Transverse colon (tissue), 4 donors: ENCODE measurements around the gene SMDT1. TPM values are rescaled to one million over a fixed set of nuclear protein-coding genes. Genes with fewer than 3 reads are reported as not detected.
"Not testable (repeated sequence)": the region's sequence is repeated elsewhere in the genome, so short reads cannot be mapped to it uniquely, and the experiment has no call there.

Experiments
- DNase-seq: peaks from one replicate; pipeline ENCODE4 v3.0.0-alpha.2; 2019
- H3K27ac ChIP-seq, 4 donors: fragments of 200-600 bp; sonication (generic); 2 replicates each; pipeline ENCODE4 v1.5.1; 2016 to 2018; ENCODE audit warnings: inconsistent platforms in 4 of 4
- H3K27me3 ChIP-seq: fragments of 200-600 bp; sonication (generic); 2 replicates; pipeline ENCODE4 v1.5.1; 2017; ENCODE audit warnings: inconsistent platforms
- H3K36me3 ChIP-seq, 4 donors: fragments of 200-600 bp; sonication (generic); 2 replicates each; pipeline ENCODE4 v1.5.1; 2017 to 2019; ENCODE audit warnings: inconsistent platforms in 4 of 4
- H3K4me1 ChIP-seq, 4 donors: fragments of 200-600 bp; sonication (generic); 2 replicates each; pipeline ENCODE4 v1.5.1; 2017 to 2020; ENCODE audit warnings: inconsistent platforms in 4 of 4
- H3K4me3 ChIP-seq, 4 donors: fragments of 200-600 bp; sonication (generic); 1 replicate in 1 of 4; 2 replicates in 3 of 4; pipeline versions ENCODE4 v1.5.1 to v1.6.1; 2017 to 2019; ENCODE audit warnings: inconsistent platforms in 4 of 4
- H3K9me3 ChIP-seq, 2 donors: fragments of 200-600 bp; sonication (generic); 2 replicates each; pipeline ENCODE4 v1.5.1; 2017 to 2019; ENCODE audit warnings: inconsistent platforms in 2 of 2
- CTCF ChIP-seq, 5 experiments: fragments of 200-600 bp in 3 of 5; fragments of 450-650 bp in 2 of 5; sonication (generic) in 3 of 5; IDR thresholded peaks; 1 replicate in 2 of 5; 2 replicates in 3 of 5; pipeline ENCODE4 v1.5.1; 2016 to 2017; ENCODE audit warnings: antibody characterized with exemption in 5 of 5, inconsistent platforms in 3 of 5, mild to moderate bottlenecking in 2 of 5, moderate library complexity in 1 of 5
- EP300 ChIP-seq: sonication (generic); formaldehyde crosslinking; IDR thresholded peaks from one replicate; pipeline ENCODE4 v1.6.1; 2017; ENCODE audit warnings: antibody characterized with exemption, low read depth
- POLR2A ChIP-seq: fragments of 450-650 bp; IDR thresholded peaks from one replicate; pipeline ENCODE4 v1.6.1; 2016; ENCODE audit warnings: antibody characterized with exemption, mild to moderate bottlenecking, moderate library complexity
- POLR2AphosphoS5 ChIP-seq, 3 donors: sonication (generic); formaldehyde crosslinking; IDR thresholded peaks; one replicate each; pipeline ENCODE4 v1.6.1; 2016; ENCODE audit warnings: antibody characterized with exemption in 3 of 3
- WGBS, 2 donors: methylation state at CpG; one replicate each; pipeline ENCODE4 v1.1.5; 2018; ENCODE audit warnings: low coverage in 1 of 2; 5-methylcytosine and 5-hydroxymethylcytosine counted together
- in situ Hi-C, 4 donors: fragments of 200-750 bp; cut with MboI; loops; one replicate each; pipeline versions ENCODE4 v1.15.0 to v1.15.1; 2017; ENCODE audit warnings: low sequenced_read_pairs in 3 of 4, low pct_ligation_motif_present in 1 of 4, low pct_unique_long_range_greater_than_20kb in 1 of 4
- intact Hi-C: fragments of 100-400 bp; cut with DNase I; formaldehyde crosslinking; loops from one replicate; pipeline ENCODE4 v1.15.1; 2023; ENCODE audit warnings: low total_unique reads
- total RNA-seq, 4 donors: library from RNA; depleted of rRNA; stranded (reverse); fragments of >200 nt; gene quantifications; one replicate each; pipeline ENCODE4 v1.1.0, GENCODE V29; 2016

Gene SMDT1
- total RNA-seq, 4 donors from 2014 or later = 4.8 to 44.9 (median 18.8) TPM

- in situ Hi-C loops = no loop called here
- no peak overlapping the region for H3K4me3 ChIP-seq
- no peaks in the 10 kb centered on the region for H3K9me3 ChIP-seq
- no peak for DNase-seq
- intact Hi-C loops = no loop called here
- H3K27ac ChIP-seq = no peak overlapping the region
- H3K4me1 ChIP-seq = peaks cover 10 to 30% (median 16%) of the 10 kb centered on the region in 4 donors
- no peaks in the 10 kb centered on the region for H3K27me3 ChIP-seq
- TF ChIP-seq POLR2AphosphoS5 (IDR thresholded peaks at IDR 0.05) = no peak
- no peak for TF ChIP-seq POLR2A
- no peak for TF ChIP-seq EP300
- no peak for TF ChIP-seq CTCF (IDR thresholded peaks at IDR 0.05)
- H3K36me3 ChIP-seq = peaks cover 0 to 16% (median 0%) of the 10 kb centered on the region in 4 donors
- 91% methylated on average over 4 of the region's 4 CpGs; no CpG with 5 or more reads in 1 of the 2 donors for WGBS, 2 donors
Measured at GRCh38 chr22:42068291-42068690, 11.2 kb upstream of the SMDT1 start.

DNA sequence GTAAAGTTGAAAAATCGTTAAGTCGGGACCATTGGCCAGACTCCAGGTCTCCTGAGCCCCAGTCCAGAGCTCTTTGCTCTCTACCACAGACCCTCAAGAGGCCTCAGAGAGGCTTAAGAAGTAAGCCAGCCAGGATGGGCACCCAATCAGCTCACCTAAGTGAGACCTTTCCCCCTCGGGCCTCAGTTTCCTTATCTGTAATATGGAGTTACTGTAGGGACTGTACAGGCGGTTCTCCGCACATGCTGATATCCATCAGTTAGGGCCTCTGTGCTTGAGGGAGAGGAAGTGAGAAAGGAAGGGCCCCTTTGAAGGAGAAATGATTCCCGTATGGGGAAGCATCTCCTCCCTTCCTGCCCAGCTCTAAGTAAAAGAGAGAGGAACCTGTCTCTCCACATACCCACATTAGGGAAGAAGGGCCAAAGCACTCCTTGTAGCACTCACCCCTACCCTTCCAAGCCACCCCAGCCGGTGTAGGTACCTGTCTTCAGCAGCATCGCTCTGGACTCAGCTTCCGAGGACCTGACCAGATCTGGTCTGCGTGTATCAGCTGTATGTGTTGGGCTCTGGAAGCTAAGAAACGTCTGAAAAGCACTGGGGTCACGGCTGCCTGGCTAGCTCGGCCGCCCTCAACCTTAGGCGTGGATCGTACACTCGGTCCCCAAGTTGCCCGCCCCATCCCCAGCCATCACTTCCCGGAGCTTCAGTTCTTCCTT, 9.5 kb upstream of the SMDT1 start:
- intact Hi-C loops = no loop called here
- H3K4me1 ChIP-seq = peaks cover 17 to 34% (median 28%) of the 10 kb centered on the region in 4 donors
- in situ Hi-C loops = no loop called here
- no peaks in the 10 kb centered on the region for H3K27me3 ChIP-seq
- H3K36me3 ChIP-seq = peaks cover 0 to 16% (median 0%) of the 10 kb centered on the region in 4 donors
- H3K9me3 ChIP-seq = no peaks in the 10 kb centered on the region
- DNase-seq = no peak
- TF ChIP-seq EP300 = no peak
- TF ChIP-seq POLR2AphosphoS5 (IDR thresholded peaks at IDR 0.05) = no peak
- no peak for TF ChIP-seq CTCF (IDR thresholded peaks at IDR 0.05)
- no peak for TF ChIP-seq POLR2A
- 15% methylated on average over 19 of the region's 19 CpGs; no CpG with 5 or more reads in 1 of the 2 donors for WGBS, 2 donors
- H3K27ac ChIP-seq = peak overlapping the region; percentile 86 to 96 (median 93)
- H3K4me3 ChIP-seq = peak overlapping the region; percentile 36 to 78 (median 56)

- intact Hi-C loops (loop anchor here (1.0 kb wide), 1 partner anchor 20 kb away; the partner anchor contains the start of gene NDUFA6), in situ Hi-C loops (no loop called here)
Measured at GRCh38 chr22:42070517-42071422, 8.7 kb upstream of the SMDT1 start, which contains the start of gene NAGA. Gene NAGA, minus strand, starts transcription at chr22:42070812. Its CDS starts 515 bp downstream, at chr22:42070297.

DNA sequence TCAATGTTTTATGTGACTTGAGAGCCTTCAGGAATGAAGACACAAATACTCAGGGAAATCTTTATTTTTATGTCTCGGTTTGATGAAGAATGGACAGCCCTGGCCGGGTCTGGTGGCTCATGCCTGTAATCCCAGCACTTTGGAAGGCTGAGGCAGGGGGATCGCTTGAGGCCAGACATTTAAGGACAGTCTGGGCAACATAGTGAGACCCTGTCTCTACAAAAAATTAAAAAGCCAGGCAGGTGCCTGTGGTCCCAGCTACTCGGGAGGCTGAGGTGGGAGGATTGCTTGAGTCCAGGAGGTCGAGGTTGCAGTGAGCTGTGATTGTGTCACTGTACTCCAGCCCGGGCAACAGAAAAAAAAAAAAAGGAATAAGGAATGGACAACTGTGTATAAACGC, 8.0 kb upstream of the SMDT1 start:
- in situ Hi-C loops, H3K36me3 ChIP-seq, DNase-seq, H3K9me3 ChIP-seq, H3K27me3 ChIP-seq: not testable (repeated sequence)
- Histone ChIP-seq H3K4me3 (peak overlapping the region in 2 of 4 donors; percentile 61 to 78), H3K27ac (peak overlapping the region; percentile 86 to 96 (median 93)), H3K4me1 (peaks cover 21 to 40% (median 31%) of the 10 kb centered on the region in 4 donors)
- 62 to 64% methylated on average over 3 to 7 of the region's 7 CpGs for WGBS, 2 donors
- intact Hi-C loops = loop anchor here (1.0 kb wide), 1 partner anchor 19 kb away; the partner anchor contains the start of gene NDUFA6

More at GRCh38 chr22:42070517-42071422, 8.7 kb upstream of the SMDT1 start, which contains the start of gene NAGA:
- peak; percentile 97 for DNase-seq
- Histone ChIP-seq H3K9me3 (no peaks in the 10 kb centered on the region), H3K27me3 (no peaks in the 10 kb centered on the region), H3K4me1 (peaks cover 21 to 40% (median 31%) of the 10 kb centered on the region in 4 donors), H3K27ac (peak within 1 kb of the TSS; percentile 86 to 96 (median 93)), H3K36me3 (peaks cover 0 to 12% (median 0%) of the 10 kb centered on the region in 4 donors), H3K4me3 (peak within 1 kb of the TSS; percentile 36 to 78 (median 56))
- 0 to 1% methylated on average over 2 to 35 of the region's 56 CpGs for WGBS, 2 donors
- TF ChIP-seq POLR2AphosphoS5 (IDR thresholded peaks at IDR 0.05) = peak; percentile 93 to 97 (median 95)
- no peak for TF ChIP-seq EP300
- peak; percentile 90 for TF ChIP-seq POLR2A
